A673 (cell line): ENCODE measurements around the gene TENM4. TPM values are rescaled to one million over a fixed set of nuclear protein-coding genes. Genes with fewer than 3 reads are reported as not detected.

Source experiments
- BruUV-seq: library from RNA; stranded (reverse); fragments of 400-500 nt; replicated peaks from 2 replicates; lab custom pipeline; 2021; lab: Mats Ljungman, UMichigan
- CTCF ChIA-PET: fragments of 300-600 bp; sonication (Branson Sonifier 250); formaldehyde crosslinking; loops from one replicate; lab custom pipeline; 2022; ENCODE audit warnings: antibody characterized with exemption; lab: Charles Lee
- POLR2A ChIA-PET: fragments of 300-600 bp; sonication (Branson Sonifier 250); formaldehyde crosslinking; loops from one replicate; lab custom pipeline; 2022; ENCODE audit warnings: antibody characterized with exemption; ENCODE audit not compliant: low non-redundant PET; lab: Charles Lee
- DNase-seq: peaks from one replicate; pipeline ENCODE4 v3.0.0-alpha.2; 2015; ENCODE audit warnings: low spot score
- H3K27ac ChIP-seq: fragments of 200-600 bp; sonication (generic); 2 replicates; pipeline ENCODE4 v1.5.1; 2016; ENCODE audit warnings: mixed run types, low read depth, mild to moderate bottlenecking, mixed read lengths, antibody characterized with exemption, low read length; ENCODE audit not compliant: poor library complexity, severe bottlenecking
- H3K27me3 ChIP-seq: fragments of 200-600 bp; sonication (generic); replicated peaks from 2 replicates; pipeline ENCODE4 v1.6.1; 2017; ENCODE audit warnings: mixed run types, low read depth, mild to moderate bottlenecking, mixed read lengths, antibody characterized with exemption, low read length; ENCODE audit not compliant: insufficient read depth, poor library complexity
- H3K36me3 ChIP-seq: fragments of 200-600 bp; sonication (generic); 2 replicates; pipeline ENCODE4 v1.6.1; 2016; ENCODE audit warnings: mixed run types, mild to moderate bottlenecking, mixed read lengths, antibody characterized with exemption, low read length; ENCODE audit not compliant: insufficient read depth, poor library complexity, severe bottlenecking
- H3K4me1 ChIP-seq: fragments of 200-600 bp; sonication (generic); 2 replicates; pipeline ENCODE4 v1.6.1; 2017; ENCODE audit warnings: mixed run types, mild to moderate bottlenecking, mixed read lengths, antibody characterized with exemption, low read length; ENCODE audit not compliant: insufficient read depth, poor library complexity, severe bottlenecking
- H3K4me3 ChIP-seq: fragments of 200-600 bp; sonication (generic); 2 replicates; pipeline ENCODE4 v1.5.1; 2016; ENCODE audit warnings: low read depth, mixed run types, mild to moderate bottlenecking, mixed read lengths, low read length; ENCODE audit not compliant: poor library complexity, severe bottlenecking
- H3K9me3 ChIP-seq: fragments of 200-600 bp; sonication (generic); 2 replicates; pipeline ENCODE4 v1.6.1; 2016; ENCODE audit warnings: mixed run types, low read depth, mild to moderate bottlenecking, mixed read lengths, antibody characterized with exemption, low read length; ENCODE audit not compliant: poor library complexity, severe bottlenecking
- EZH2 ChIP-seq: fragments of 200-600 bp; sonication (generic); IDR thresholded peaks from 2 replicates; pipeline ENCODE4 v1.6.1; 2017; ENCODE audit warnings: borderline replicate concordance, low read depth, mild to moderate bottlenecking, mixed read lengths, antibody characterized with exemption, low read length; ENCODE audit not compliant: poor library complexity, severe bottlenecking
- intact Hi-C: fragments of 100-400 bp; cut with micrococcal nuclease; formaldehyde crosslinking; loops from one replicate; pipeline ENCODE4 v1.10.0; 2022; ENCODE audit not compliant: unreplicated experiment
- total RNA-seq: library from RNA; stranded (reverse); gene quantifications from 2 replicates; pipeline ENCODE4 v1.2.3, GENCODE V29; 2021
- TF ChIP-seq, protein P1 (sequence below): fragments of 300-800, 200-600 bp; sonication (generic); conservative IDR thresholded peaks from 2 replicates; pipeline ENCODE4 v1.5.1; 2017; ENCODE audit warnings: low read depth, mild to moderate bottlenecking, antibody characterized with exemption, low read length, moderate library complexity, mixed read lengths

TENM4 gene
- total RNA-seq, 1 experiment from 2014 or later: 0.11 TPM

DNA sequence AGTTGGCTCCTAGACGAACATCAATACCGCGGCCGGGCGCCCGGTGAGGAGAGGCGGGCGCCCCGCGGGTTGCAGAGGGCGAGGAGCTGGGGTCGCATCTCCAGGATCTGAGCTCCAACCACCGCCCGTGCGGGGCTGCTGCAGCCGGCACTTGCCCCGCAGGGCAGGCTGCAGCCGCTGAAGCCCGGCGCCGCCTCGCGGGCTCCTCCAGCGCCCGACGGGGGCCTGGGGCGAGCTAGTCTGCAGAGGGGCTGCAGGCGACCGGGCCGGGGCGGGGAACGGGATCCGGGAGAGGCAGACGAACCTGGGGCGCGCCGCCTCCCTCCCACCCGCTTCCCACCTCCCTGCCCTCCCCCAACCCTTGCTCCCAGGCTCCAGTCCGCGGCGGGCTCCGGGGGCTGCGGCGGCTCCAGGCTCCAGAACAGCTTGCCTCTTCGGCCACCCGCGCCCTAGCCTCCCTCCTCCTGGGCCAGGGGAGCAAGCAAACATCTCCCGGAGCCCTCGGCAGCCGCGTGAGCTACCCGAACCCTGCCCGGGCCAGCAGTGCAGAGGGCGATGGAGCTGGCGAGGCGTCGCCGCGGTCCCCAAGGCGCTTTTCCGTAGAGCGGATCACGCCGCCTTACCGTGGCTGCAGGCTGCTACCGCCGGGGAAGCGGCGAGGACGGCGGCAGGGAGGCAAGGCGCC, 802 bp downstream of the TENM4 start:
- H3K9me3 ChIP-seq: no peaks in the 10 kb centered on the region
- peaks cover 100% of the 10 kb centered on the region for H3K27me3 ChIP-seq
- peak overlapping the region; percentile 37 for H3K4me3 ChIP-seq
- no peaks in the 10 kb centered on the region for H3K36me3 ChIP-seq
- intact Hi-C loops: no loop called here
- H3K4me1 ChIP-seq: peaks cover 34% of the 10 kb centered on the region
- CTCF ChIA-PET: interaction anchor here (1.1 kb wide), 1 partner anchor 40 kb away, joined by 4 read pairs; no protein-coding TSS in a partner anchor
- peak; percentile 22 for TF ChIP-seq EZH2
- TF ChIP-seq, protein P1, sequence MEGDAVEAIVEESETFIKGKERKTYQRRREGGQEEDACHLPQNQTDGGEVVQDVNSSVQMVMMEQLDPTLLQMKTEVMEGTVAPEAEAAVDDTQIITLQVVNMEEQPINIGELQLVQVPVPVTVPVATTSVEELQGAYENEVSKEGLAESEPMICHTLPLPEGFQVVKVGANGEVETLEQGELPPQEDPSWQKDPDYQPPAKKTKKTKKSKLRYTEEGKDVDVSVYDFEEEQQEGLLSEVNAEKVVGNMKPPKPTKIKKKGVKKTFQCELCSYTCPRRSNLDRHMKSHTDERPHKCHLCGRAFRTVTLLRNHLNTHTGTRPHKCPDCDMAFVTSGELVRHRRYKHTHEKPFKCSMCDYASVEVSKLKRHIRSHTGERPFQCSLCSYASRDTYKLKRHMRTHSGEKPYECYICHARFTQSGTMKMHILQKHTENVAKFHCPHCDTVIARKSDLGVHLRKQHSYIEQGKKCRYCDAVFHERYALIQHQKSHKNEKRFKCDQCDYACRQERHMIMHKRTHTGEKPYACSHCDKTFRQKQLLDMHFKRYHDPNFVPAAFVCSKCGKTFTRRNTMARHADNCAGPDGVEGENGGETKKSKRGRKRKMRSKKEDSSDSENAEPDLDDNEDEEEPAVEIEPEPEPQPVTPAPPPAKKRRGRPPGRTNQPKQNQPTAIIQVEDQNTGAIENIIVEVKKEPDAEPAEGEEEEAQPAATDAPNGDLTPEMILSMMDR: no peak
- peak; percentile 26 for DNase-seq
- POLR2A ChIA-PET: no interaction called here
- H3K27ac ChIP-seq: no peak overlapping the region
- no TSS peak for BruUV-seq

- ChIA-PET POLR2A (no interaction called here), CTCF (no interaction called here)
- BruUV-seq: no TSS peak
- no peak for DNase-seq
- intact Hi-C loops: no loop called here
- TF ChIP-seq, protein P1: no peak
- TF ChIP-seq EZH2: peak; percentile 88
- Histone ChIP-seq H3K9me3 (no peaks in the 10 kb centered on the region), H3K4me1 (peaks cover 34% of the 10 kb centered on the region), H3K27ac (no peak overlapping the region), H3K36me3 (no peaks in the 10 kb centered on the region), H3K27me3 (peaks cover 100% of the 10 kb centered on the region), H3K4me3 (peak overlapping the region; percentile 37)
Observed at GRCh38 chr11:79439410-79439885, 1.4 kb downstream of the TENM4 start.

DNA sequence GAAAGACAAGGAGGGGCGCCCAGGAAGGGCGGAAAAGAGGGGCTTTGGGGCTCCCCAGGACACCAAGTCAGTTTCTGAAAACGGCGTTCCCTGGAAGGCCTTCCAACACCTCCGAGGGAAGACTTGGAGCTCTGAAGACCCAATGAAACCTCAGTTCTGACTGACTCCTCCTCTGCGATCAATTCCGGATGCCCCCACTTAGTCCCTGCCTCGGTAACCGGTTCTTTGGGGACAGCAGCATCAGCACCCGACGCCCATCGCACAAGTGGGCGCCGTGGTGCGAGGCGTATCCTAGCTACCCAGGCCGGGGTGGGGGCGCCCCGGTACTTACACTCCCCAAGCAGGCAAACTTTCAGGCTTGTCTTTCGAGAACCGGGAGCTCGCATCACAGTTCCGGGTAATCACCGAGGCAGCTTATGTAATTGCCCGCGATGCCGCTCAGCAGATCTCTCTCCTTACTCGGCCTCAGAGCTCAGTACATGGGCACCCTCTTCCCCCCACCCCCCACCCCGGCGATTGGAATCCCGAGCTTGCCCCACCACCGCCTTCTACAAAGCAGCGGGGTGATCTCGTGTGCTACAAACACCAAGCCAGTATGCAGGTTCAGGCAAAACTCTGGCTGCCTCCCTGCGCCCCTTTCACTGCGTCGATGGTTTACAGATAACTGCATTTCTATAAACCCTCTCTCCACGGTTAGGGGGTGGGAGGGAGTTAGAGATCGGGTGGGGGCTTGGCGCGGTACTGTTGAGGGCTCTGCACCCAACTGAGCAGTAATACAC, 2.0 kb downstream of the TENM4 start:
- H3K4me3 ChIP-seq: no peak overlapping the region
- intact Hi-C loops: no loop called here
- CTCF ChIA-PET: no interaction called here

More for the DNA sequence above, 2.0 kb downstream of the TENM4 start:
- Histone ChIP-seq H3K4me1 (peaks cover 34% of the 10 kb centered on the region), H3K36me3 (no peaks in the 10 kb centered on the region), H3K9me3 (no peaks in the 10 kb centered on the region), H3K27me3 (peaks cover 100% of the 10 kb centered on the region), H3K27ac (no peak overlapping the region)
- TF ChIP-seq EZH2: no peak
- TF ChIP-seq, protein P1: no peak
- DNase-seq: no peak
- POLR2A ChIA-PET: interaction anchor here (0.7 kb wide), 1 partner anchor 1287 kb away, joined by 26 read pairs; no protein-coding TSS in a partner anchor
- BruUV-seq: no TSS peak
